GM06990 (cell line): ENCODE measurements around the gene EXOSC10.

Source experiments
- DNase-seq: peaks from one replicate; pipeline ENCODE4 v3.0.0-alpha.2; 2011; ENCODE audit not compliant: insufficient read length; ENCODE audit errors: extremely low read depth
- H3K27me3 ChIP-seq: replicated peaks from 2 replicates; pipeline ENCODE4 v1.6.0; 2011; ENCODE audit warnings: low read length; ENCODE audit not compliant: control insufficient read depth, insufficient read depth
- H3K36me3 ChIP-seq: 2 replicates; pipeline ENCODE4 v1.5.1; 2011; ENCODE audit warnings: low read length; ENCODE audit not compliant: control insufficient read depth, insufficient read depth
- H3K4me3 ChIP-seq: replicated peaks from 2 replicates; pipeline ENCODE4 v1.5.1; 2011; ENCODE audit warnings: low read depth, mild to moderate bottlenecking, control low read depth, low read length
- TF ChIP-seq, protein P1 (sequence below): IDR thresholded peaks from 2 replicates; pipeline ENCODE4 v1.5.1; 2011; ENCODE audit warnings: low read length, control low read depth, mild to moderate bottlenecking, inconsistent platforms; ENCODE audit not compliant: insufficient read depth, poor library complexity, severe bottlenecking

The EXOSC10 gene

DNA sequence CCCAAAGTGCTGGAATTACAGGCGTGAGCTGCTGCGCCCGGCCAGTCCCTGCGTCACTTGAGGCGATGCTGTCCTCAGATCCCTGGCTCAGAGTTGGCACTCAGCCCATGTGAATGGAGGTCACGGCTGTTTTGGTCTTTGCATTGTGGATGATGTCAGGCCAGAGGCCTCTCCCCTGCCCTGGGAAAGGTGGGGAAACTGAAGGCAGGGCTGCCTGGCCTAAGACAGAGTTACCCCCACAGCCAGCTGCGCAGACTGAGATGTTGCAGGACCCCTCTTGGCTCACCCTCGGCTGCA lies 53.5 kb downstream of the EXOSC10 start:
- no peaks in the 10 kb centered on the region for H3K36me3 ChIP-seq
- H3K27me3 ChIP-seq: no peaks in the 10 kb centered on the region
- no peak for DNase-seq
- no peak overlapping the region for H3K4me3 ChIP-seq
- TF ChIP-seq, protein P1, sequence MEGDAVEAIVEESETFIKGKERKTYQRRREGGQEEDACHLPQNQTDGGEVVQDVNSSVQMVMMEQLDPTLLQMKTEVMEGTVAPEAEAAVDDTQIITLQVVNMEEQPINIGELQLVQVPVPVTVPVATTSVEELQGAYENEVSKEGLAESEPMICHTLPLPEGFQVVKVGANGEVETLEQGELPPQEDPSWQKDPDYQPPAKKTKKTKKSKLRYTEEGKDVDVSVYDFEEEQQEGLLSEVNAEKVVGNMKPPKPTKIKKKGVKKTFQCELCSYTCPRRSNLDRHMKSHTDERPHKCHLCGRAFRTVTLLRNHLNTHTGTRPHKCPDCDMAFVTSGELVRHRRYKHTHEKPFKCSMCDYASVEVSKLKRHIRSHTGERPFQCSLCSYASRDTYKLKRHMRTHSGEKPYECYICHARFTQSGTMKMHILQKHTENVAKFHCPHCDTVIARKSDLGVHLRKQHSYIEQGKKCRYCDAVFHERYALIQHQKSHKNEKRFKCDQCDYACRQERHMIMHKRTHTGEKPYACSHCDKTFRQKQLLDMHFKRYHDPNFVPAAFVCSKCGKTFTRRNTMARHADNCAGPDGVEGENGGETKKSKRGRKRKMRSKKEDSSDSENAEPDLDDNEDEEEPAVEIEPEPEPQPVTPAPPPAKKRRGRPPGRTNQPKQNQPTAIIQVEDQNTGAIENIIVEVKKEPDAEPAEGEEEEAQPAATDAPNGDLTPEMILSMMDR: no peak

DNA sequence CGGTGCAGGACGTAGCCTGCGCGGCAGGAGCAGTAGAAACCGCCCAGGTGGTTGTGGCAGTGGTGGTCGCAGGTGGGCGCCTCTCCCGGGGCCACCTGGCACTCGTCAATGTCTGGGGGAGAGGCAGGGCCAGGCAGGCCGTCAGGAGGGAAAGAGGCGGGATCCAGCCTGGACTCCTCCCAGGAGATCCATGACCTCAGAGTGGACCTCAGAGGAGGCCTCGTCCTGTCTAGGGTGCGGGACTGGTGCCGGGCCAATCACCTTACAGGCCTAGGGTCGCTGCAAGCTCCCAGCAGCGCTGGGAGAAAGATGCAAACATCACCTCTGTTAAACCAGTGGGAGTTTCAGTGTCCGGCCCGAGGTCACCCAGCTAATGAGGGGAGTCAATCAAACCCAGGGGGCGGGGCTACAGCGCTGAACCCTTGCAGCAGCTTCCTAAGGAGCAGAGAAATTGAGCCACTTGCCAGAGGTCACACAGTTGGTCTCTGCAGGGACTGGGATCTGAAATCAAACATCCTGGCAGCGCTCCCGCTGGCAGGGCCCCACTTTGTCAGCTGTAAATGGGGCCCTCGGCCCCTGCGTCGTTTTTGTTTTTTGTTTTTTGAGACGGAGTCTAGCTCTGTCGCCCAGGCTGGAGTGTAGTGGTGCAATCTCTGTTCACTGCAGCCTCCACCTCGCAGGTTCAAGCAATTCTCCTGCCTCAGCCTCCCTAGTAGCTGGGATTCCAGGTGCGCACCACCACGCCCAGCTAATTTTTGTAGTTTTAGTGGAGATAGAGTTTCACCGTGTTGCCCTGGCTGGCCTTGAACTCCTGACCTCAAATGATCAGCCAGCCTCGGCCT lies 54.0 kb downstream of the EXOSC10 start:
- Histone ChIP-seq H3K4me3 (no peak overlapping the region), H3K27me3 (no peaks in the 10 kb centered on the region), H3K36me3 (no peaks in the 10 kb centered on the region)
- DNase-seq: no peak
- TF ChIP-seq, protein P1: no peak

DNA sequence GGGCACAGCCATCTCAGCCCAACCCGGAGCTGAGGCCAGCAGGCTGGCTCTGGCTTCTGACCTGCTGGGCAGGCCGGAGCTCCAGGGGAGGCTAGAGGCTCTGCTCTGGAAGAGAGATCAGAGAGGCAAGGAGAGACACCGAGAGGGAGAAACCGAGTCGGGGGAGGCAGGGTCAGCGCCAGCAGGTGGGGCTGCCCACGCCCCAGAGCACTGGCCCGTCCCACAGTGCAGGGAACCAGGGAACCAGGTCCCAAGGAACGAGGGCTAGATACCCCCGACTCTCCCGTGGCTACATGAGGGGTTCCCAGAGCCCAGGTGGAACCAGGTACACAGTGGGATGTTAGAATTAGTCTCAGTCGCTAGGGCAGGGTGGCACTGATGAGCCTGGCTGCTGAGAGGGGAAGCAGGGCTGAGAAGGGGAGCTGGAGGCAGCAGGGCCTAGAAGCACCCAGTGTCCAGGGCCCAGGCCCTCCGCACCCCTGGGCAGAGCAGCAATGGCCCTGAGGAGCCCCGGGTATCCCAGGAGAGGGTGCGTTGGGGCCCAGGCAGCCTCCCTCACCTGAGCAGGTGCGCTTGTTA lies 54.7 kb downstream of the EXOSC10 start:
- no peaks in the 10 kb centered on the region for H3K27me3 ChIP-seq
- no peaks in the 10 kb centered on the region for H3K36me3 ChIP-seq
- DNase-seq: no peak
- TF ChIP-seq, protein P1: no peak
- H3K4me3 ChIP-seq: no peak overlapping the region

DNA sequence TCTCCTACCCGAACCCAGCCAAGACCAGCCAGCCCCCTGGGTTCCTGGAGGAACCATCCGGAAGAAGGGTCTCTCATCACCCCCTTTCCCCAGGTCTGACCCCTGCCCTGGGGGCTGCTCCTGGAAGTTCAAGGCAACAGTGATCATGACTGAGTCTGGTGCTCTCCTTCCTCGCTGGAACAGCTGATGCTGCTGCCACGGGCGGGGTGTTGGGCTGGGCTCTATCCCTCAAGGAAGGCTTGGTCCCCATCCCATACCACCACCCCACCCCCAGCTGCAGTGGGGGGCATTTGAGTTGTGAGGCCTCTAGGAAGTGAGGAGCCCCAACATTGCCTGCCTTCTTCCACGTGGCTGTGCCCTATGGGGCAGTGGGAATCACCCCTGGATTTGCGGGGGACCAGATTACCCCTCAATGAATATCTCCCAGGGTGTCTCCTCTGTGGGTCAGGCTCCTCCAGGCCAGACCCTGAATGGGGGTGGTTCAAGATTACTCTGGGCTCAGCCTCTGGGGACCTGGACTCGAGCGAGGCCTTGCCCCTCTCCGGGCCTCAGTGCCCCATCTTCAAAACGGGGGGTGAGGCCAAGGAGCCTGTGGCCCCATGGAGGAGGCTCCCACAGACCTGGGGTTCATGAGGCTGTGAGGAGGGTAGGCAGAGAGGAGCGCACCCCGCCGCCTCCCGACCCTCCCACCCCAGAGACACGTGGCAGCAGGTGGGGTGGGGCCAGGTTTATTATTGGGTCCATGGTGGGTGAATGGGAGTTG lies 55.4 kb downstream of the EXOSC10 start:
- Histone ChIP-seq H3K4me3 (no peak overlapping the region), H3K27me3 (no peaks in the 10 kb centered on the region), H3K36me3 (no peaks in the 10 kb centered on the region)
- TF ChIP-seq, protein P1: no peak
- no peak for DNase-seq

DNA sequence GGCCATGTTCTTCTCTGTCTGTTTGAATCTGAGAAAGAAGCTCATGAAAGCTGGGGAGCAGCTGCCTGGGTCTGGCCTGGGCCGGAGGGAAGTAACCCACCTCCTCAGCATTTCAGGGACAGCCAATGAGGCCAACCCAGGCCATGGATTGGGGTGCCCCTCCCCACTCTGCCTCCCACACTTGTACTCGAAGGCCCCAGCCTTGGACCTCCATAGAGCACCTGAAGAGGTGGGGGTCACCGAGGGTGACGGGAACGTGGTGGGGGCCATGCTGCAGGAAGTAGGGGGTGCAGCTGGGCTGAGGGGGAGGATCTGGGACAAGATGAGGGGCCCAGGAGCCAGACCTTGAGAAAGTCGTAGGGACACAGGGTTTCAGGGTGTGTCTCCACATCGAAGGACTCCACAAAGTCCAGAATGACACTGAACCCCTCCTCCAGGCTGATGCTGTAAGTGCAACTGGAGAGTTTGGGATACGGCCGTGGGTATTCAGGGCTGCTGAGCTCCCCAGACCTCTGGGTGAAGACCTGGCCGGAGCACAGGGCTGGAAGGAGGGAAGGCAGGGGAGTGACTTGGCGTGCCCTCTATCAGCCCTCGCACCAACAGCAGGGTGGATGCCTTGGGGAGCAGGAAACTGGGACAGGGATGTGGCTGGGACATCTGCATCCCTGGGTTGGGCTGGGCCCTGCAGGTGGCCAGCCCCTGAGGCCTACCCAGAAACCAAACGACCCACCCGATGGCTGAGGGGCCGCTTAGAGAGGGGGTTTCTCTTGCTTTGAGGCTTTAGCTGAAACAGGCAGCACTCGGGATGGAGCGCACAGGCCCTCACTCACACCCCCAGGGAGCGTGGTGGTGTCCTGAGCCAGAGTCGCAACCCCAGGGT lies 56.4 kb downstream of the EXOSC10 start:
- Histone ChIP-seq H3K27me3 (no peaks in the 10 kb centered on the region), H3K4me3 (no peak overlapping the region), H3K36me3 (no peaks in the 10 kb centered on the region)
- DNase-seq: no peak
- TF ChIP-seq, protein P1: no peak
